Neuronal stem cell (in vitro differentiated cells): ENCODE measurements around the gene EMB.
"Not testable (repeated sequence)": the region's sequence is repeated elsewhere in the genome, so short reads cannot be mapped to it uniquely, and the experiment has no call there.

Experiments
- DNase-seq: peaks from one replicate; pipeline ENCODE4 v3.0.0-alpha.2; 2013; ENCODE audit warnings: low spot score
- H2AFZ ChIP-seq: one replicate; pipeline ENCODE4 v1.6.1; 2013; ENCODE audit warnings: mild to moderate bottlenecking, low read length, inconsistent platforms
- H2AK5ac ChIP-seq: 2 replicates; pipeline ENCODE4 v1.6.1; 2013; ENCODE audit warnings: low read depth, mild to moderate bottlenecking, inconsistent platforms, low read length, moderate library complexity, mixed read lengths
- H2BK120ac ChIP-seq: 2 replicates; pipeline ENCODE4 v1.6.1; 2013; ENCODE audit warnings: low read depth, mild to moderate bottlenecking, inconsistent platforms, low read length, moderate library complexity, mixed read lengths
- H2BK12ac ChIP-seq: one replicate; pipeline ENCODE4 v1.6.1; 2013; ENCODE audit warnings: low read length, inconsistent platforms
- H2BK15ac ChIP-seq: 2 replicates; pipeline ENCODE4 v1.6.1; 2013; ENCODE audit warnings: mild to moderate bottlenecking, low read length, inconsistent platforms, mixed read lengths
- H2BK5ac ChIP-seq: one replicate; pipeline ENCODE4 v1.6.1; 2013; ENCODE audit warnings: inconsistent platforms, mild to moderate bottlenecking, low read length, moderate library complexity
- H3K14ac ChIP-seq: one replicate; pipeline ENCODE4 v1.6.1; 2013; ENCODE audit warnings: low read length, inconsistent platforms
- H3K18ac ChIP-seq: 2 replicates; pipeline ENCODE4 v1.6.1; 2013; ENCODE audit warnings: low read length, inconsistent platforms
- H3K23ac ChIP-seq: 2 replicates; pipeline ENCODE4 v1.6.1; 2013; ENCODE audit warnings: low read depth, mild to moderate bottlenecking, mixed read lengths, low read length, inconsistent platforms; ENCODE audit not compliant: poor library complexity
- H3K27ac ChIP-seq: replicated peaks from 3 replicates; pipeline ENCODE4 v1.5.1; 2013; ENCODE audit warnings: low read length, inconsistent platforms
- H3K27me3 ChIP-seq, 3 experiments: 2 replicates each; pipeline ENCODE4 v1.6.1; 2013; ENCODE audit warnings: low read length in 3 of 3, mild to moderate bottlenecking in 2 of 3, inconsistent platforms in 1 of 3, low read depth in 1 of 3, mixed read lengths in 1 of 3, moderate library complexity in 1 of 3; ENCODE audit not compliant: control insufficient read depth in 3 of 3, insufficient read depth in 3 of 3
- H3K36me3 ChIP-seq, 2 donors: replicated peaks in 1 of 2; 2 replicates each; pipeline ENCODE4 v1.6.1; 2013; ENCODE audit warnings: low read length in 2 of 2; ENCODE audit not compliant: control insufficient read depth in 2 of 2, insufficient read depth in 2 of 2
- H3K4ac ChIP-seq: 2 replicates; pipeline ENCODE4 v1.6.1; 2013; ENCODE audit warnings: inconsistent platforms, mild to moderate bottlenecking, low read length, moderate library complexity
- H3K4me1 ChIP-seq, 2 donors: 1 replicate in 1 of 2; 2 replicates in 1 of 2; pipeline ENCODE4 v1.6.1; 2013; ENCODE audit warnings: low read length in 2 of 2, low read depth in 1 of 2; ENCODE audit not compliant: control insufficient read depth in 2 of 2, insufficient read depth in 1 of 2
- H3K4me2 ChIP-seq: one replicate; pipeline ENCODE4 v1.6.1; 2013; ENCODE audit warnings: mild to moderate bottlenecking, low read length, inconsistent platforms; ENCODE audit not compliant: insufficient read depth, poor library complexity, severe bottlenecking
- H3K4me3 ChIP-seq, 2 donors: 2 replicates each; pipeline ENCODE4 v1.5.1; 2013; ENCODE audit warnings: low read length in 2 of 2, mild to moderate bottlenecking in 2 of 2, inconsistent platforms in 1 of 2, moderate library complexity in 1 of 2
- H3K79me1 ChIP-seq: one replicate; pipeline ENCODE4 v1.6.1; 2013; ENCODE audit warnings: low read depth, mild to moderate bottlenecking, inconsistent platforms, low read length, moderate library complexity
- H3K9ac ChIP-seq: one replicate; pipeline ENCODE4 v1.6.1; 2013; ENCODE audit warnings: mild to moderate bottlenecking, low read depth, low read length, inconsistent platforms; ENCODE audit not compliant: poor library complexity
- H3K9me3 ChIP-seq, 2 donors: replicated peaks in 1 of 2; 2 replicates each; pipeline versions ENCODE3 to v1.6.1; 2013; ENCODE audit warnings: low read length in 2 of 2, mild to moderate bottlenecking in 2 of 2, inconsistent platforms in 1 of 2, low read depth in 1 of 2, mixed read lengths in 1 of 2, moderate library complexity in 1 of 2; ENCODE audit not compliant: control insufficient read depth in 2 of 2, insufficient read depth in 1 of 2
- H4K8ac ChIP-seq: one replicate; pipeline ENCODE4 v1.6.1; 2013; ENCODE audit warnings: low read depth, mild to moderate bottlenecking, inconsistent platforms, low read length, moderate library complexity
- H4K91ac ChIP-seq: one replicate; pipeline ENCODE4 v1.6.1; 2013; ENCODE audit warnings: low read length, low read depth, mild to moderate bottlenecking, inconsistent platforms; ENCODE audit not compliant: poor library complexity
- WGBS, 2 donors: extraction: QIAGEN DNeasy Blood & Tissue Kit; methylation state at CpG; one replicate each; pipeline ENCODE4 v1.1.7; 2013; ENCODE audit warnings: missing lambda C conversion rate in 2 of 2, mixed read lengths in 1 of 2; ENCODE audit not compliant: insufficient read length in 2 of 2, insufficient replicate concordance in 1 of 2; ENCODE audit errors: extremely low coverage in 2 of 2; 5-methylcytosine and 5-hydroxymethylcytosine counted together

Gene EMB

DNA sequence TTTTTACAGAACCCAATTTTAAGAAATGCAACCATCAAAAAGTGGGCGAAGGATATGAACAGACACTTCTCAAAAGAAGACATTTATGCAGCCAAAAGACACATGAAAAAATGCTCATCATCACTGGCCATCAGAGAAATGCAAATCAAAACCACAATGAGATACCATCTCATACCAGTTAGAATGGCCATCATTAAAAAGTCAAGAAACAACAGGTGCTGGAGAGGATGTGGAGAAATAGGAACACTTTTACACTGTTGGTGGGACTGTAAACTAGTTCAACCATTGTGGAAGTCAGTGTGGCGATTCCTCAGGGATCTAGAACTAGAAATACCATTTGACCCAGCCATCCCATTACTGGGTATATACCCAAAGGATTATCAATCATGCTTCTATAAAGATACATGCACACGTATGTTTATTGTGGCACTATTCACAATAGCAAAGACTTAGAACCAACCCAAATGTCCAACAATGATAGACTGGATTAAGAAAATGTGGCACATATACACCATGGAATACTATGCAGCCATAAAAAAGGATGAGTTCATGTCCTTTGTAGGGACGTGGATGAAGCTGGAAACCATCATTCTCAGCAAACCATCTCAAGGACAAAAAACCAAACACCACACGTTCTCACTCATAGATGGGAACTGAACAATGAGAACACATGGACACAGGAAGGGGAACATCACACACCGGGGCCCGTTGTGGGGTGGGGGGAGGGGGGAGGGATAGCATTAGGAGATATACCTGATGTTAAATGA is 19.7 kb downstream of the EMB start:
- not testable (repeated sequence) for DNase-seq, H3K27ac ChIP-seq, H3K4ac ChIP-seq, H3K14ac ChIP-seq, H3K23ac ChIP-seq, H2AK5ac ChIP-seq, H3K27me3 ChIP-seq, H2BK120ac ChIP-seq, H2BK5ac ChIP-seq, H4K8ac ChIP-seq, H3K79me1 ChIP-seq, H3K36me3 ChIP-seq, H3K4me1 ChIP-seq, H3K9me3 ChIP-seq, H3K4me3 ChIP-seq, H4K91ac ChIP-seq, H3K9ac ChIP-seq, H3K4me2 ChIP-seq, H2BK15ac ChIP-seq, H2AFZ ChIP-seq, H3K18ac ChIP-seq, H2BK12ac ChIP-seq
- no CpG with 5 or more reads among the region's 7 CpGs for WGBS, 2 donors

DNA sequence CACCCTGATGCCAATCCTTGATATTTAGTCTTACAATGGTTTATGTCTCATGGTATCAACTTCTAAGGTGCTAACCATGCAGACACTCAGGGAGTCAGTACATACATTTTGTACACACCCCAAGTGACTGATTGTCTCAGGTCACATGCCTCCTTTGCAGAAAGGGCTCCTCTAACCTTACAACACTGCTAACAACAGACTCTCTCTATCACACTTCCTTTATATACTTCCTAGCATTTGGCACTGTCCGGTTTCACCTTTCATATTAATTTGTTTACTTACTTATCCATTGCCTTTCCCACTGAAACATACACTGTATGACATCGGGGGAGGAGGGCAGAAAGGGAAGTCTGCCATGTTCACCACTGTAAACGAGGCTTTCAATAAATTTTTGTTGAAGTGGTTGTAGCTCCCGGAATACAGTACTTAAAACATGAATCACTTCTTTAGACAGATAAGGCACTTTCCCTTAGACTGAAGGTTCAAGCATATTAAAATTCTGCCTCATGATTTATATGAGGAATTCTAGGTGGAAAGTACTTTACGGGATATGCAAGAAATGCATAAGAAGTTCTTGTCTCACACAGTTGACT is 20.6 kb downstream of the EMB start:
- Histone ChIP-seq H3K4ac (no peak overlapping the region), H3K9ac (no peak overlapping the region), H2AK5ac (no peak overlapping the region), H2BK5ac (no peak overlapping the region), H3K9me3 (no peaks in the 10 kb centered on the region), H2BK15ac (no peak overlapping the region), H4K8ac (no peak overlapping the region), H3K4me3 (no peak overlapping the region), H3K27ac (no peak overlapping the region), H3K36me3 (no peaks in the 10 kb centered on the region), H3K14ac (no peak overlapping the region), H2BK12ac (no peak overlapping the region), H3K4me1 (no peaks in the 10 kb centered on the region), H3K4me2 (no peak overlapping the region), H3K79me1 (no peaks in the 10 kb centered on the region), H2AFZ (no peak overlapping the region), H3K18ac (no peak overlapping the region), H4K91ac (no peak overlapping the region), H3K23ac (no peak overlapping the region), H2BK120ac (no peak overlapping the region), H3K27me3 (no peaks in the 10 kb centered on the region)
- no peak for DNase-seq
- WGBS, 2 donors, result no CpG with 5 or more reads among the region's 5 CpGs

GRCh38 chr5:50419656-50420055 is 21.4 kb downstream of the EMB start:
- H3K14ac ChIP-seq, DNase-seq, H3K4me2 ChIP-seq, H4K8ac ChIP-seq, H3K4ac ChIP-seq, H3K9ac ChIP-seq, H3K4me1 ChIP-seq, H2AFZ ChIP-seq, H2BK5ac ChIP-seq, H2BK12ac ChIP-seq, H4K91ac ChIP-seq, H3K79me1 ChIP-seq, H3K23ac ChIP-seq, H3K9me3 ChIP-seq, H3K27me3 ChIP-seq, H2AK5ac ChIP-seq, H2BK120ac ChIP-seq, H3K4me3 ChIP-seq, H3K18ac ChIP-seq, H3K36me3 ChIP-seq, H3K27ac ChIP-seq, H2BK15ac ChIP-seq: not testable (repeated sequence)
- no CpG with 5 or more reads among the region's 6 CpGs for WGBS, 2 donors

DNA sequence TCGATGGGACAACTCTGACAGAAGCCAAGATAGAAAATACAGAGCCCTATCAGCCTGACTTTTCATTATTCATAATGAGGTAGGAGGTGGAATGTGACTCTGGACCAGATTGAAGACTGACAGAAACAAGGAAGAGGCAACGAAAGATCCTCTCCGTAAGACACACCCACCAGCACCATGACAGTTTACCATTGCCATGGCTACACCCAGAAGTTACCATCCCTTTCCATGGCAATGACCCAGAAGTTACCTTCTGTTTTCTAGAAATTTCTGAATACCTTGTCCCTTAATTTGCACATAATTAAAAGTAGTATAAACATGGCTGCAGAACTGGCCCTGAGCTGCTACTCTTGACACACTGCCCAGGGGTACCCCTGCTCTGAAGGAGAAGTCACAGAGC is 24.5 kb downstream of the EMB start:
- H3K23ac ChIP-seq, H2BK5ac ChIP-seq, H3K4me3 ChIP-seq, DNase-seq, H2BK120ac ChIP-seq, H3K18ac ChIP-seq, H3K4me2 ChIP-seq, H3K27me3 ChIP-seq, H3K4me1 ChIP-seq, H2AK5ac ChIP-seq, H2BK15ac ChIP-seq, H3K9me3 ChIP-seq, H2AFZ ChIP-seq, H4K91ac ChIP-seq, H3K27ac ChIP-seq, H4K8ac ChIP-seq, H3K14ac ChIP-seq, H3K9ac ChIP-seq, H3K36me3 ChIP-seq, H3K4ac ChIP-seq, H3K79me1 ChIP-seq, H2BK12ac ChIP-seq: not testable (repeated sequence)
- WGBS, 2 donors, result no CpG with 5 or more reads among the region's 3 CpGs
